GM18511 (cell line): ENCODE data around the gene CDK5RAP2.
"Not testable (repeated sequence)": the region's sequence is repeated elsewhere in the genome, so short reads cannot be mapped to it uniquely, and the experiment has no call there.

Experiments used
- ATAC-seq: cut with Tn5 transposase; IDR thresholded peaks from one replicate; pipeline ENCODE4 v1.9.1; 2021; ENCODE audit warnings: mild to moderate bottlenecking, moderate library complexity; ENCODE audit not compliant: unreplicated experiment

Gene CDK5RAP2

DNA sequence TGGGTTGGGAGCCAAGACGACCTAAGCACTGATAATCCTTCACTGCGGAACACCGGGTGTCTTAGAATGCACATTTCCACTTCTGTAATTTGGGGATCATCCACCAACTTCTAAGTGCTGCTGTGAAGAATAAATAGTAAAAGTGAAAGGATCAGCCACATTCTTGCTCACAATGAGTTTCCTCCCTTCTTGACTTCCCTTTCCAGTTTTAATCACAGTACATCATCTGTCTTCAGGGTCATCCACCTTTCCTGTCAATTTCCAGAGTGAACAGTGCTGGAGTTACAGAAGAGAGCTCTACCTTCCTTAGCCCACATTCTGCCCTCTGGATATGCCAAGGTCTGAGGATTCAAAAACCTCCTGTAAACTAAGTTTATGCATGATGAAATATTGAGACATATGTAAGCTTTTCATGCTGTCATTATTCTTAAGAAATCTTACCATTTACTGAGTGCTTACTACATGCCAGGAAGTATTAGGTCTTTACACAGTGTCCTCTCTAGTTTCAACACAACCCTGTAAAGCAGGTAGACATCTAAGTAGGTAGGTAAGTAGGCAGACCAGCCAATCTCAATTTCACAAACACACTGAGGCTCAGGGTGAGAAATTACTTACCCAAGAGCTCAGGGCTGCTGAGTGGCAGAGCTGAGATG, 105.2 kb downstream of the CDK5RAP2 start:
- no peak for ATAC-seq

DNA sequence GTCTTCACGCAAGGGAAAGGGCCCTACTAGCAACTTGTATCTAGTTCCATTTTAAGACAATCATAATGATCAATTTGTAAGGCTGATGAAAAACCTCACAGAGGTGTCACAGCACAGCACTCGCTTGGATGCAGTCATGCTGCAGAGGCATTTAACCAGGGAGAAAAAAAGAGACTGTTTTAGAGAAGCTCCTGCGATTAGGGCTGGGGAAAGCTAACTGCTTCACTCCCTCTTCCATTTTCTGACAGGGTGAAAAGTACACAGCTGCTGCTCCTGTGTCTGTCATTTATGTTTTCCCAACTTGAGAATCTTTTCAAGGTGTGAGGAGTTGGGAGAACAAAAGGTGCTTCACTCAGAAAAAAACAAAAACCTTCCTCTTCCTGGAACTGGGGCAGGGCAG, 106.4 kb downstream of the CDK5RAP2 start:
- no peak for ATAC-seq

DNA sequence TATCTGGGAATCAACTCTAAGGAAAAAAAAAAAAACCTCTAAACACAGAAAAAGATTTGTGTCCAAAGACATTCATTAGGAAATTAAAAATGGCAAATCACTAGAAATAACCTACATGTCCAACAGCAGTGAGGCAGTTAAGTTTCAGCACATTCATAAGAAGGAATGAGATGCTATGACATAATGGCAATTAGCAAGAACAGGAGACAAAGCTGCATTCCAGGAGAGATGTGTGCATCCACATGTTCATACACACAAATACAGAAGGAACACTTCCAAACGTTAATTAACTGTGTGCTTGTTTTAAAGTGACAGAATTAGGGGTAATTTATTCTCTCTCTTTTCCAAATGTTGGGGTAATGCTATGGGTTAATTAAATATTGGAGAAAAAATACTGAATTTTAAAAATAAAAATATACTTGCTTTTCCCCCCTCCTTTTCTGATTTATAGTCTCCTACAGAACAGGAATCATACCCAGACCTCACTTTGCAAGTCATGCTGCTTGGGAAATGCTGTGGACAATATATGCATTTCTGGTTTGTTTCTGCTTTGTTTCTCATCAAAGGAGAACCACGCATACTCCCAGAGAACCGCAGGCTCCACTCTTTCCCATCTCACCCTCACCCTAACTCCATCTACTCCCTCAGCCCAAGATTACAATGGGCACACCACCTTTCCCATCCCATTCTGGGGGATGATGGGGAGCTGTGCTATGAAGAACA, 114.1 kb downstream of the CDK5RAP2 start:
- ATAC-seq = no peak

DNA sequence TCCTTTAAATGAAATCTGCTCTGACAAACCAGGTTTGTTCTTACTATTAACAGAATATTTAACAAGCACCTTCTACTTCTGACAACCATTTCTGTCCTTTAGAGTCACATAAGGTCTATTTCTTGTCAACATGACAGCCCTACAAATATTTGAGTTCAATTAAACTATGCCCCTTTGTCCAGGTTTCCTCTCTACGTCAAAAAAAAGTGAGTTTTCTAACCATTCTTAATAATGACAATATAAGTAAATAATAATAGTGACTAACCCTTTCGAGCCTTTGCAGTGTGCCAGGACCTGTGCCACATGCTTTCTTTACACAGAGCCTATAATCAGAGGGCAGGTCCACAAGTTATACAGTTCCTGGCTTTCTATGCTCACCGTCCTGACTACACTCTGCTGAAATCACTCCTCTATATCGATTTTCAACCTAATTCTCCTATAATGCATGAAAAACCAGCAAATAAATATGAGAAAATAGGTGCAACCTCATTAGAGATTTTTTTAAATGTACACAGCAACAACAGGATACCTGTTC, 115.0 kb downstream of the CDK5RAP2 start:
- ATAC-seq = no peak

DNA sequence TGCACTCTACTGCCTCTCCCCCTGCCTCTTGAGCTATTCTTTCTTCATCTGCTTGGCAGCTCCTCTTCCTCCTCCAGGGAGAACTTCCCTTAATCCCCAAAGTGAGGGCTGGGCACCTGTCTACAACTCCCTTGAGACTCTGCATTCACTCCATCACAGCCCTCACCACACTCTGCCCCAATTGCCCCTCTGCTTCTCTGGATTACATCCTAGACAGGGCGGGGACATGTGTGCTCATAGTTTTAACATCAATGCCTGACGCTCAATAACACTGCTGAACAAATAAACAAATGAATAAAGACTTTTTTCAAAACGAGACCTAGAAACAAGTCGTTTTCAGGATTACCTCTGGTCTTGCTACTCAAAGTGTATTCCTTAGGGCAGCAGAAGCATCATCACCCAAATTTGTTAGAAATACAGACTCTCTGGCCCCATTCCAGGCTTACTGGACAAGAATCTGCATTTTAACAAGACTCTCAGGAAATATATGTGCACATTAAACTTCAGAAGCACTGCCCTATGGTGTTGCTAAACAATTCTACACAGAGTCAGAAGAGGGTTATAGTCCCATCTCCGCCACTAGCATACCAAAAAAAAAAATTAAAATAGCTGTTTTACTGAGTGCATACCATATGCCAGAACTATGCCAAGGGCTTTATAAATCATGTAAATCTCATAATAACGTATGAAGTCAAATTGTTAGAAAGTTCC, 115.6 kb downstream of the CDK5RAP2 start:
- no peak for ATAC-seq

DNA sequence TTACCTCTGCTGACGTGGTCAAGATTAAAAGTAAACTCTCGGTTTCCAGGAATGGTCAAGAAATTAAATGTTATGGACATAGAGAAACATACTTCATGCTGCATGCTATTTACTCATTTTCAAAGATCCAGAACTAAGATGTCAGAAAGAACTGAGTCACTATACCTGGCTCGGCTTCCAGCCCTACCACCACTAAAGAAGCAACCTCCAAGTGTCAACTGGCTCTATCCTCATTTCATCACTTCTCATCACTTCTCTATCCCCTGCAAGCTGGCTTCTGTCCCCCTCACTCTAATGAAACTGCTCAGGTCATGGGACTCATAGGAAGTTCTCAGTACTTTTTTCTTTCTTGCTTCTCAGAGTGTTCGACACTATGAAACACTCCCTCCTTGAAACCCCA, 116.2 kb downstream of the CDK5RAP2 start:
- no peak for ATAC-seq

DNA sequence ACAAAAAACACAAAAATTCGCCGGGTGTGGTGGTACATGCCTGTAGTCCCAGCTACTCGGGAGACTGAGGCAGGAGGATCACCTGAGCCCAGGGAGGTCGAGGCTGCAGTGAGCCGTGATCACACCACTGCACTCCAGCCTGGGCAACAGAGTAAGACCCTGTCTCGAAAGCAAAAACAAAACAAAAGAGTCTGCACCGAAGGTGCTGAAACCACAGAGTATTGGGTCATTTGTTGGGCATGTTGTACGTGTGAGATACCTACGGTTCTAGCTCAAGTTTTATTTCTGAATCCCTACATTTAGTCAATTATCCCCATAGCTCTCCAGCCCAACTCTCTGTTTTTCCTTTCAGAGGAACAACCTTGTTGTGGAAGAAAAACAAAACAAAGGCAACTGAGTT, 118.3 kb downstream of the CDK5RAP2 start:
- not testable (repeated sequence) for ATAC-seq

DNA sequence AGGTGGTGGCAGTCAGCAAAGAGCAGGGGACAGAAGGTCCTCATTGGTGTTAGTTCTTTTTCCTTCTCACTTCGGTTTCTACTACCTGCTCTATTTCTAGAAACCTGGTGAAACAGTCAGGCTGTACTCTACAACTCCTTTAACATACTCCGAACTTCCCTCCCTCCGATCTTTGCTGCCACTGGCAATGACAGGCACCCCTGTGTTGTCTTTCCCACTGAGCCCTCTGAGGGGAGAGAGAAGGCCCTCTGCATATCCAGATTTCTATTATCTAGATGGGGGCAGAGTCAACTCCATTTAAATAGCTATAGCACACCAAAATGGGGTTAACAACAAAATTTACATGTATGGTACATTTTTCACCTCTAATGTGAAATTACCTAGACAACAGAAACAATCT, 123.7 kb downstream of the CDK5RAP2 start:
- no peak for ATAC-seq

DNA sequence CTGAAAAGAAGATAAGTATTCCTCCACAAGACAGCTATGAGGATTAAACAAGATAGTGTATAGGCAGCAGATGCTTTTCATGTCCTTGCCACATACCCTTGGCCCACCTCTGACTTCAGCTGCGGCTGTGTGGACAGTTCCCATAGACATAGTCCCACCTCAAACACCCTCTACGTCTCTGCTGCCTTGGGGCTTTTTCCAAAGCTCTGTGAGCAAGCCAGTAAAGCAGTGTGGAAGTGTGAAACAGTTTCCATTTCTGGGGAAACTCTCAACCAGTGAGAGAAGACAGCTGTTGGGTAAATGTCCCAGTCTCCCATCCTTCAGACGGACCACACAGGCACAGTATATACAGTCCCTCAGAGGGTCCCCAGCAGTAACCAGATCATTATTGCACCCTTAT, 125.5 kb downstream of the CDK5RAP2 start:
- no peak for ATAC-seq

DNA sequence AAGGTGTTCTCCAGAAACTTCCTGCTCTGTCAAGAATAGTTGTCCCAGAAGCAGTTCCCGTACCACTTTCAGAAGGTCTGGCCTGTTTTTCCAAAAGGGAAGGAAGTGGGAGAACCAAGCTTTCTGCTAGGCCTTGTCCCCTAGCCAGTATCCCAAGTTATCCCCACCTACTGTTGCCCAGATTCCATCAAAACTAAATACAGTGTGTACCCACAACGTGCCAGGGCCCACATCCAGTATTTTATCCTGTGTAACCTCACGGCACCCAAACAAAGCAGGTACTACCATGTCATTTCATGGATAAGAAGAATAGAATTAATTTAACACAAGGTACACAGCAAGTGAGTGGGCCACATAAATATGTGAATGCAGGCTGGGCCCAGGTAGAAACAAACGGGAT, 126.2 kb downstream of the CDK5RAP2 start:
- ATAC-seq = no peak

DNA sequence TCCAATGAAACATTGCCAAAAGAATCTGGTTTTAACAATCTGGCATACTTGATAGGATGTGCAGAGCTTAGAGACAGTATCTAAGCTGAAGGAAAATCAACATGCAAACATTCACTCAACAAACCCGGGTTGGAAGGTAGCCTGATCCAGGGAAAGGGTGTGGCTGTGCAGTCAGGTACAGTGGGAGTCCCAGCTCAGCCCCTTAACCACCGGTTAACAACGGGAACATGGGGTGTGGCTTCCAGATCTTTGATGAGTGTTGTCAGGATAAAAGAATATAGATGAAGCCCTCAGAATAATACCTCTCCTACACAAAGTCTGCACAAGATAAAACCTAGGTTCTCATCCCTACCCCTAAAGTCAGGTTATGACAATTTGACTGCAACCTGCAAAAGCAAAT, 127.3 kb downstream of the CDK5RAP2 start:
- ATAC-seq = no peak

DNA sequence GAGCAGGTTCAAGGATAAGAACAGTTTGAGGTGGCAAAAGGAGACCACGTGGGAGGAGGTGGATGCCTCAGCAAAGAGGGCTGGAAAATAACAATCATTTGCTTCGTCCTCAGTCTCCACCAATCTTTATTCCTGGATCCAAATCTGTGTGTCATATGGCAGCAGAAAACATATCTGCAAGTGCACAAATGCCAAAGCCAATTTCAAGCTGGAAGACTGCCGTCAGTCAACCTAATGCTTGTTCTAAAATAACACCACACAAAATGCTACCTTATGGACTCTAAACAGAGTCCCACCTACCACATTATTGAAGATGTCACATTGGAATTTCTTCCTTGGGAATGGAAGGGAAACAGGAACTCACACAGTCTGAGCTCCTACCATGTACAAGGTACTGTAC, 129.1 kb downstream of the CDK5RAP2 start:
- ATAC-seq = no peak

DNA sequence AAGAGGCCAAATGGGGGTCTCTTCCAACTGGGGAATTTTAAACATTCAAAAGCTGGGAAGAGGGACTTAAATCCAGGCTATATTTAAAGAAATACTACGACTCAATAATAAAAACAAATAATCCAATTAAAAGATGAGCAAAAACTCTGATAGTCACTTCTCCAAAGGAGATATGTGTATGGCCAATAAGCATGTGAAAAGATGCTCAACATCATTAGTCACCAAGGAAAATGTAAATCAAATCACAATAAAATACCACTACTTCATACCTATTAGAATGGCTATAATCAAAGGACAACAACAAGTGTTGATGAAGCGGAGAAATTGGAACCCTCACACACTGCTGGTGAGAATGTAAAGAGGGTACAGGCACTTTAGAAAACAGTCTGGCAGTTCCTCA, 130.4 kb downstream of the CDK5RAP2 start:
- no peak for ATAC-seq

DNA sequence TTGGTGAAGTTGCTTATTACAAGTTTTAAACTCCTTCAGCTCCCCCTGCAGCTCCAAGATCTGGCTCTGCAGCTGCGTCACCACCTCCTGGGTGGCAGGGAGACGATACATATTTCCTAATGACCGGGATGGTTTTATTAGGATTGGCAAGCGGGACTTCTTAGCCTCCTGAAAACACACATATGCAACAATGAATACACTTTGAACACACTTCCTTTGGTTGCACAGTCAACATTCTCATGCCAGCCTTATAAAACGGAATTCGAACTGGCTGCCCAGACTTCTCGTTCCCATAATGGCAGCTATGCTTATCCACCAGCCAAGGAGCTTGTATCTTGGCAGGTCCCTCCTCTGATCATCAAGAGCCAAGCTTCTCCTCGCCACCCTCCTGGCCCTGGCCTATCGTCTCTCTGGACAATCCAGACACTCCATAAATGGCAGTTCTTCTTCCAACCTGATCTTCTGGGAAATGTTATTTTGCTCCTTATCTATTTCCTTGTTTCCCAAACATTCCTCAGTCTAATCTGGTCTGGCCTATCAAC, 131.9 kb downstream of the CDK5RAP2 start:
- no peak for ATAC-seq

DNA sequence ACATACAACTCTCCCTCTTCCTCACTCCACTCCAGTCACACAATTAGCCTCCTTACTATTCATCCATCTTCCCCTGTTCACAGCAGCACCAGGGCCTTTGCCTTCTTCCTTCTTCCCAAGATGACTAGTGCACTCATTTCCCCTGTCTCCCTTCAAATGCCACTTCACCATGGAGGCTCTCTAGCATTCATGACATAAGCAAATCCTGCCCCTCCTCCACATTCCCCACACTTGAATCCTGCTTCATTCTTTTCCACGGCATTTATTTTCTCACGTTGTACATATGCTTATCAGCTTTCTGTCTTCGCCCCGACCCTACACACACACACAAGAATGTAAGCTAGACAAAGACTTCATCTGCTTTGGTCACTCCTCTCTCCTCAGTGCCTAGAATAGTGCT, 133.3 kb downstream of the CDK5RAP2 start:
- ATAC-seq = no peak

DNA sequence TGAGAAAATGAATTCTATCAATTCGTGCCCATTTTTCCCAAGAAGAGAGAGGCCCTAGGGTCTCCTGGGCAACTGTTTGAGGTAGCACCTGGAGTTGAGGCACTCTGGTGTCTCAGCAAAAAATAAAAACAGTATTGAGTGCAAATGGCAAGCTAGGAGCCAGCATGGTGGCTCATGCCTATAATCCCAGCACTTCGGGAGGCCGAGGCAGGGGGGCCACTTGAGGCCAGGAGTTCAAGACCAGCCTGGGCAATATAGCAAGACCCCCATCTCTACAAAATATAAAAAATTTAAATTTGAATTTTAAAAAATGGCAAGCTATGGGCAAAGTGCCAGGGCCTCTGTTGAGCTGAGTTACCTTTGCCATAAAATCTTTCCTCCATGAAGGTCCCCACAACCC, 136.0 kb downstream of the CDK5RAP2 start:
- no peak for ATAC-seq

DNA sequence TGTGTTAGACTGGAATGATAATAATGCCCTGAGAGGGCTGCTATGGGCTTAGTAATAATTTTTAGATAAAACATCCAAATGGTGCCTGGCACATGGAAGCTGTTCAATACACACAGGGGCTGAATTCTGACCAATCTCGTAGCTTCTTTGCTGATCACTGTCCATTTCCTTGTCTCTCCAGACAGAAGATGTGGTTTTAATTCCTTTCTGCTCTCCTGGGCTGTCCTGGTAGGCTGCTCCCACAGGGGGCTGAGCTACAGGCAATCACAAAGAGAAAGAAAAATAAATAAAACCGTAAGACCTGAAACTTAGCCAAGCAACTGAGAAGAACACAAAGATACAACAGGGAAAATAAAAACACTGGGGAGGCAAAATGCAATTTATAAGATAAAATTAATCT, 136.5 kb downstream of the CDK5RAP2 start:
- no peak for ATAC-seq

DNA sequence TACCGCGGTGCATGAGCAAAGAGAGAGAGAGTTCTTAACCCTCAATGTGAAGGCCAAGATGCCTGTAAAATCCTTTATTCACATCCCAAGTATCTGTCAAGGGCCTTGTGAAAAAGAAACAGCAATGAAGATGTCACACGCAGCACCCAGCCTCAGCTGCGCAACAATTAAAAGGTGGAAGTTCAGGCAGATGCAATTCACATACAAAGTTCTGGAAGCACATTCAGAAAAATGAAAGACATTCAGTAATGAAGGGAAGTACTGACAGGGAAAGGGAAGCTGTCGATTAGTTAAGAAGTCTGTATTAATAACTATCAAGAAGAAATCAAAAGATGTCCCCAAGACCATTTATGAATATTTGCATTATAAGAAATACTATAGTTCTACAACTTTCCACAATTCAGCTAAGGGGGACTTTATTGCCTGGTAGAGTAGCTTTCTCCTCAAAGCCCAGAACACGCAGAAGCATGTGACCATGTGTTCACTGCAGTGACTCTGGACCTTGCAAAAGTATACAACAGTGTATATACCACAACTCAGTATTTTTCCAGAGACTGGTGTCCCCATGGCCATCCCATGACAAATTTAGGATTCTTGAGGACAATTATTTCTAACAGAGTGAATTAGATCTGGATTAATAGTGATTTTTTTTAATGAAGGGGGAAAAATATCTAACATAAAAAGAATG, 137.5 kb downstream of the CDK5RAP2 start:
- no peak for ATAC-seq

DNA sequence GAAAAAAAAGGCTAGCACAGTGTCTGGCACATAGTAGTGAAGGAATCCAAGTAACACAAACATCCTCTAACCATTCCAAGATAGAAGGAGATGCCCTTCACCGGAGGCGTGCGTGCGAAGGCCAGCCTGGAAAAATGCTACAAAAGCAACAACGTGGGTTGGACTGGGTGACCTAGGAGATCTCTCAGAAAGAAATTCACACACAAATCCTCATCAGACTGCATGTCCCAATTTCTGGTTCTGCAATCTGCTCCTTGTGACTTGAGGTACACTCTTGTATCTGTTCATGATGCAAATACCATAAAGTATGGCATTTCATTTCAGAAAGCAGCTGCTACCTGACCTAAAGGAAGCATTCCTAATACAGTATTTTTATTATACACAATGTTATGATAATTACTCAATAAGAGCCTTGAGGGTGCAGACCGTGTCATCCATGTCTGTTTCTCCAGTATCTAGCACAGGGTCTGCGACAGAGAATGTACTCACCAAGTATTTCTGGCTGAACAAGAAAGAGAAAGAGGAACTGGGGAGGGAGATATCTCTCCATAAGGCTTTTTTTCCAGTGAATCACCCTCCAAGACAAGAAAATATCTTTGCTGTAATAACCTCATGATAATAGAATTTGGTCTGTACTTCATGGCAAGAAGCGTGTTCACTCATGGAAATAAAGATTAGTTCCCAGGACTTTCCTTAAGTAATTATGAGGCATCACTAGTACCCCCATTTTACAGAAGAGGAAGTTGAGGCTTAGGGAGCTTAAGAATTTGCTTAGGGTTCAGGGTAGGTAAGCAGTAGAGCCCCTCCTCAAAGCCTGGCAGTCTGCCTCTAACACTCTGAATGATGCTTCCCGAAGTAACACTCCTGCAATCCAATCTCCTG, 138.3 kb downstream of the CDK5RAP2 start:
- no peak for ATAC-seq

DNA sequence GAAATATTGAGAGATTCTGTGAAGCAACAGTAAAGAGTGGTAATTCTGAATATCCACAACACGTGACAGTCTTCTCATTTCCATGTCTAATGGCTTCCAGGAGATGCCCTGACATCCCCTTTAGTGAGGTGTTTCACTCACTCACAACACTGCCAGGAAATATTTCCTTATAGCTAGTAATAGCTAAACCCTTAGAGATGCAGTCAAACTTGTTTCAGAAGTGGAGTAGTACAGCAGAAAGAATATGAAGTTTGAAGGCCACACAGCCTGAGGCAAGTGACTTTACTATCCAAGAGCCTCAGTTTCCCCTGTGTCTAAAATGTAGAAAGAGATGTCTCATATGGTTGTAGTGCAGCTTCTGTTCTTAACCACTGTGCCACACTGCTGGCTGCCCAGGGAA, 139.2 kb downstream of the CDK5RAP2 start:
- no peak for ATAC-seq
